GM21367 (cell line): Measurements from ENCODE around the gene DNAAF3.
"Not testable (repeated sequence)": the region's sequence is repeated elsewhere in the genome, so short reads cannot be mapped to it uniquely, and the experiment has no call there.

ENCODE experiments used
- ATAC-seq: cut with Tn5 transposase; IDR thresholded peaks from one replicate; pipeline ENCODE4 v1.9.1; 2021; ENCODE audit not compliant: unreplicated experiment

The DNAAF3 gene

DNA sequence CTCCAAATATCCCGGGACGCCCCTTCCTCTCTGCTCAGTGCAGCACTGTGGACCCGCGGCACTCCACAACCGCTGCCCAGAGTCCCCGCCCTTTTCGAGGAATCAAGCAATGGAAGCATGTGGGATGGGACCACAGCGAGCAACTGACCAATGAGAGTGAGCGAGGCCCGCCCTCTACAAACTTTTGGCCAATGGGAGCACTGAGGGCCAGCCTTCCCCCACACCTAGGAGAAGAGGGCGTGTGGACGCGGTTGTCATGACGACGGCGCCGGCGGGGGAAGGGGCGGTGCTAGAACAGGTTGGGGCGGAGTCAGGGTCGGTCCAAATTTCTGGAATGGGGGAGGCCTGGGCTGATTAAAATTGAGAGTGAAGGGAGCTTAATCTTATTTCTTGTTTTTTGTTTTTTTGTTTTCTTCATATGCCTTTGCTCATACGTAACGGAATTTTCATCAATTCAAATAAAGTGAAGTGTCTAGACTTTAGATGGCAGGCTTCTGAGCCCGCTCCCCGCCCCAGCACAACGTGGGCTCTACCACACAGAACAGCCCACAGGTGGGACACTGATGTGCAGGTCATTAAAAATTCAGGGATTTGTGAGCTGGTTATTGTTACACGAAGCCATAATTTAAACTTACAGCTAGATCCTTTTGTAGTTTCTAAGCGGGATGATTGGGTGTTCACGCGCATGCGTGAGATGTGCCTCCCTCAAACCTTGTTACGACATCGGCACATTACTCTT, at the start of gene DNAAF3:
TSS of gene DNAAF3 (minus strand) at position 84 of the 739 bp plus-strand sequence. CDS start 200 bp downstream, outside the sequence.
- peak; percentile 65 for ATAC-seq

DNA sequence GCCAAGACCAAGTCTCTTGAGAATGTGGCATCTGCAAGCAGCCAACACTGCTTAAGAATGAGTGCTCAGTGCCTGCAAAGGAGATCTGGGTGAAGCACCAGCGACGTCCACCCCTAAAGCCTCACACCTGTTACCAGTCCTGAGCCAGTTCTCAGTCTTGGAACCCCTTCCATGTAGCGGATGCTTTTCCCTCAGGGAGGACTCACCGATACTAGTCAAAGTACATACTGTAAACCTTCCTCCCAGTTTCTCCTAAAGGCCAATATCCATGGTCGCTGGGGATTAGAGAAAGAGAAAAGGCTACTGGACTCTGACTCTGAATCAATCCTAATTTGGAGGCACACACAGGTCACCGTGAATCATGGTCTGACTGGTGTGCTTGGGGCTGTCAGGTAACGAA, 47.1 kb upstream of the DNAAF3 start:
- ATAC-seq, result no peak

DNA sequence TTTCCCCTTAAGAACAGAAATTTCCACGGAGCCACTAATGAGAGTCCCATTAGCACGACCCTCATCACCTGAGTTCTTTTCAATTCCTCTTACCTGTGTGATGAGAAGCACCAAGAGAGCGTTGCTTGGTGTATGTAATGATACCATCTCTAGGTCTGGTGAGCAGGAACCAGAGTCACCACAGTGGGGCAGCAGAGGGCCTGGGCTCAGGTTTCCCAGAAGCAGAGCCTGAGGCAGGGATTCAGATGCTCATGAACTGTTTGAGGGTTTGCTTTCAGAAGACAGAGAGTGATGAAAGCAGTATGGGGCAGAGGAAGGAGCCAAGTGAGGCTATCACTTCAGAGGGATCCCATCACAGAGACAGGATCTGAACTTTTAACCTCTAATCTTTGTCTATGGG, 46.0 kb upstream of the DNAAF3 start:
- no peak for ATAC-seq

DNA sequence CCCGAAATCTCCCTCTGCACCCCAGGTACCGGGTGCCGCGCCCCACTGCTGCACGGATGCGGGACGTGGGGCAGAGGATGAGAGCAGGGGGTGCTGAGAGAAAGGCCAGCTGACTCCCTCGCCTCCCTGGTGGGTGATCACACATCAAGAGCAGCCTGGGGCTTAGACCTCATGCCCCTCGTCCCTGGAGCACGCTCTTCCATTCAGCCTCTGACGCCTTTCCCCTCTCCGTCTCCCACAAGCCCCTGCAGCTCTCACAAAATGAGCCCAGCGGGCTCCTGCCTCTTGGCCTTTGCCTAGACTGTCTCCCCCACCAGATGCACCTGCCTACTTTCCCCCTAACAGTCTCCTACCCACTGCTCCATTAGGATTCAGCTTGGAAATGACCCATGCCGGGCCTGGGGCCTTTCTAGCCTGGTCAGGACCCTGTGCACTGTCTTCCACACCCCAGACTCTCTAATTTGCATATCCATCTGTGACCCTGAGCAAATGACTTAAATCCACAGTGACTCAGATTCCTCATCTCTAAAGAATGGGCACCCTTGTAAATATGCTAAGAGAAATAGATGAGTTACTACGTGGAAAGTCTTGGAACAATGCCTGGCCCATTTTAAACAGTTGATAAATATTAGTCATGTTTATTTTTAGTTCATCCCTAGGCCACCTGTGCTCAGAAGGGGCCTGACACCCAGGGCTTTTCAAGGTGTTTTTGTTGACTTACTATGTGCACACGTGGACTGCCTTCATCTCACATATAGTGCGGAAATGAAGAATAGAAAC, 43.5 kb upstream of the DNAAF3 start:
- no peak for ATAC-seq

DNA sequence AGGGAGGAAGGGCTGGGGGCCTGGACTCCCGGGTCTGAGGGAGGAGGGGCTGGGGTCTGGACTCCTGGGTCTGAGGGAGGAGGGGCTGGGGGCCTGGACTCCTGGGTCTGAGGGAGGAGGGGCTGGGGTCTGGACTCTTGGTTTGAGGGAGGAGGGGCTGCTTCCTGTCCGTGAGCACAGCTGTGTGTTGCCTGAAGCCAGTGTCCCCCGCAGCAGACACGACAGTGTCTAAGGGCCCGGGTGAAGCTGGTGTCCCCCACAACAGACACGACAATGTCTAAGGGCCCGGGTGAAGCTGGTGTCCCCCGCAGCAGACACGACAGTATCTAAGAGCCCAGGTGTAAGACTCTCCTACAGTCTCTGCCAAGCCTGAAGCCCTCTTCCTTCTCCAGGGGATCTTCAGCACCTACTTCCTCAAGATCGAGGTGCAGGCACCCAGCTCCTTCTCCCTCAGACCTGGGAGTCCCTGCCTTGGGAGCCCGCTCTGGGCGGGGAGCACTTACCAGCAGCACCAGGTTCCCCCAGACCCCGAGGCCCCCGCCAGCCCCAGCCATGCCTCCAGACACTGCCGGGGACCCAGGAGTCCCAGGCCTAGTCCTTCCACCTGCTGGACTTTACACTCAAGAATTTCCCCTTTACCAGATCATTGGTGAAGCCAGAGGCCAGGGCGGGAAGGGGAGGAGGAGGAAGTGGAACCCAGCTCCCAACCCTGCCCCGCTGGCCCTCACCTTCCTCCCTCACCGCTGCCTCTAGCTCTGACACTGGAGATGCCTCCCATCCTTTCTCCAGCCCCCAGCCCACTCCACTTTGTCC, 42.7 kb upstream of the DNAAF3 start, which contains the start of gene PTPRH:
TSS of gene PTPRH (minus strand) at position 622 of the 813 bp plus-strand sequence. CDS start at position 554, 68 bp downstream.
- no peak for ATAC-seq

DNA sequence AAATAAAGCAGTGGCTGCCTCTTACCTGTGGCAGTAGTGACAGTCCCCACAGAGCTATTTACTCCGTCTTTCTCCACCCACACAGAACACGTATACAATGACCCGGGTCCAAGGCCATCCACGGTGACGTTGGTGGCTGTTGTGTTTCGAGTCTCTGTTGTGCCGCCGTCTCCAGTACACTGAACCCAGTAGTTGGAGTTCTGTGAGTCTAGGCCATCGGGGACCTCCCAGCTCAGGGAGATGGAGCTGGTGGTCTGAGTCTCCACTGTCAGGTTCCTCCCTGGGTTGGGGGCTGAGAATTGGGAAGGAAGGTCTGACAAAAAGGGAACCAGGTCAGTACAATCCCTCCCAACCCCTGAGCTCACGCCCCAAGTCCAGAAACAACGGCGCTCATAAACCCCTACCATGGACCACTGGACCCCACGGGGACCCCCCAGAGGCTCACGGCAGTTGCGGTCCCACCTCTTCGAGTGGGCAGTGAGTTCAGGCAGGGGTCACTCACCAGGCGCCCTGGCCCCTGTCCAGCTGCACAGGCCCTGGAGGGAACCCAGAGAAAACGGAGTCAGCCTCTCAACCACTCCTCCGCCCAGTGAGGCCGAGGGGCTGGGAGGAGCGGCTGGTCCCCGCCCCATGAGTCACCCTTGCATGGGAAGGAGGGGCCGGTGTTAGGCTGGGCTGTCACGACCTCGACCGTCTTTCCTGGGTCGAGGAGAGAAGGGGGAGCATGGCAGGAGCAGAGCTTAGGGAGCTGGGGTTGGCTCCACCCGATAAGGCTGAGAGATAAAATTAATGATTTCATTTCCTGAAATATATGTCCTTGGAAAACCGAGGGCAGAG, 40.5 kb upstream of the DNAAF3 start:
- no peak for ATAC-seq

DNA sequence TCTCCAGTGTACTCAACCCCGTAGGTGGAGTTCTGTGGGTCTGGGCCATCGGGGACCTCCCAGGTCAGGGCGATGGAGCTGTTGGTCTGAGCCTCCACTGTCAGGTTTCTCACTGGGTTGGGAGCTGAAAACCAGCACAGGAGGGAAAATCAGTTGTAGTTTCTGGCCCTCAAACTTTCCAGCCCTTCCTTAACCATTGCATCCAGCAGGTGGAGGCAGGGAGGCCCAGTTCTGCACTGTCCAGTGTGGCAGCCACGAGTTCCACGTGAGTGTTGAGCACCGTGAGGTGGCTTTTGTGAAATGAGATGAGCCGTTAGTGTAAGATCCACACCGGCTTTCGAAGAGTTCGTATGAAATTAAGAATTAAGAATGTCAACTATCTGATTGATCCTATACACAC, 35.8 kb upstream of the DNAAF3 start:
- ATAC-seq, result not testable (repeated sequence)

DNA sequence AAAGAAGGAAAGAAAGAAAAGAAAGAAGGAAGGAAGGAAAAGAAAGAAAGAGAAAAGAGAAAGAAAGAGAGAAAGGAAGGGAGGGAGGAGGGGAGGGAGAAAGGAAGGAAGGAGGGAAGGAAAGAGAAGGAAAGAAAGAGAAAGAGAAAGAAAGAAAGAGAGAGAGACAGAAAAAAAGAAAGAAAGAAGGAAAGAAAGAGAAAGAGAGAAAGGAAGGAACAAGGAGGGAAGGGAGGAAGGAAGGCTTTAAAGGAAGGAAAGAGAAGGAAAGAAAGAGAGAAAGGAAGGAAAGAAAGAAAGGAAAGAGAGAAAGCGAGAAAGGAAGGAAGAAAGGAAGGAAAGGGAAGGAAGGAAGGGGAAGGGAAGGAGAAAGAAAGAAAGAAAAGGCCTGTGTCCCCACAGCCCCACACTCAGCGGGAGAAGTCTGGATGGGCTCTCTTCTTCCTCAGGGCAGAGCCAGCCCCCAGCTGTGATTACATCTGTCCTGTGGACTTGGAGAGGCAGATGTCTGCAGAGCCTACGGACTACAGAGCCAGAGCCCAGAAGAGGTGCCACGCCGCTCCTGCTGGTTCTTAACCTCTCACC, 33.3 kb upstream of the DNAAF3 start:
- no peak for ATAC-seq

DNA sequence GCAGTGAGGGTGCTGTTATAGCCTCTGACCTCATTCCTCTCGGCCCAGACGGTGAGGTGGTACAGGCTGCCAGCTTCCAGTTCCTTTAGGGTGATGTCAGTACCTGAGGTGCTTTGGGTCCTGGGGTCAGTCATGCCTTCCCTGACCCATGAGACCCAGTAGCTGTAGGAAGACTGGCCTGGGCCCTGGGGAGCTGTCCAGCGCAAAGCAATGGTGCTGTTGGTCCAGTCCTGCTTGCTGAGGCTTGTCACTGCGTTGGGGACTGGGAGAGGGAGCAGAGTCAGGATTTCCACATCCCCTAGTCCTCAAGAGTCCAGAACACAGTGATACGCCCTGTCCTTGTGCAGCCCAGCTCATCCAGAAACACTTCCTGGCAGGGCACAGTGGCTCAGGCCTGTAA, 32.2 kb upstream of the DNAAF3 start:
- ATAC-seq, result no peak

DNA sequence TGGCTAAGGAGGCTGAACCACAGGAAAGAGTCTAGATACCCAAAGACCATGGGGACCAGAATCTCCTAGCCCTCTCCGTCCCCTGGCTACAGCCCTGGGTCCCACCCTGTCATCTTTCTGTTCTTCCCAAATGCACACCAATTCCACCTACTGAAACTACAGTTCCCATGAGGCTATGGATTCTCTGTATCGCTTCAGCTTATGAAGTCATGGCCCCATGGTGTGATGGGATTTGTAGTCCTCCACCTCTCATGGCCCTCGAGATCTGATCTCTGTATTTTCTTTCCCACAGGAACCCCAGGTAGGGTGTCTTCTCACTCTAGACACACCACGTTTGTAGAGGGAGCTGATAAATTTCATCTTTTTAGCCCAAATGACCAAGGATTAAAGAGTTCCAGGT, 31.1 kb upstream of the DNAAF3 start:
- no peak for ATAC-seq

DNA sequence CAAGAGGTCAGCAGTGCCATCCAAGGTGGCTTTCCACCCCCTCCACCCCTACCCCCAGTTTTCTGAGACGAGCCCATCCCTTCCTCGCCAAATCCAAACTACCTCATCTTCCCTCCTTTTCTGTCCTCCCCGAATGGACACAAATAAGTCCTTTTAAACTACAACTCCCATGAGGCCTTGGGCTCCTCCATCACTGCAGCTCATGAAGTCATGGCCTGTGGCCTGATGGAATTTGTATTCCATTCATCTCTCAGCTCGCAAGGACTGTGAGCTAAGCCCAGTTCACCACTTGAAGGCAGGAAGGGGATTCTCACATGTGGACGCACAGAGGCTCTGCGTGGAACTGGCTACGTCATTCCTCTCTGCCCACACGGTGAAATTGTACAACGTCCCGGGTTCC, 30.4 kb upstream of the DNAAF3 start:
- ATAC-seq, result no peak

DNA sequence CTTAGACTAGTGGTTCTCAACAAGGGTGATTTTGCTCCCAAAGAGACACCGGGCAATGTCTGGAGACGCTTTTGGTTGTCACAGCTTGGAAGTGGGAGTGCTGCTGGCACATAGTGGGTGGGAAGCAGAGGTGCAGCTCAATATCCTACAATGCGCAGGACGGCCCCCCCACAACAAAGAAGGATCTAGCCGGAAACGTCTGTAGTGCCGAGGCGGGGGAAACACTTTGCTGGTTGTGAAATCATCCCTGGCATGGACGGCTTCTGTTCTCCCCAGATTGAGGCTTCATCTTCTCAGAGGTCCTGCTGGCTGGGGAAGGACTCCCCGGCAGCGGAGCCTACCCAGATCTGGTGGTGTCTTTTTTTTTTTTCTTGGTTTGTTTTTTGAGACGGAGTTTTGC, 27.1 kb upstream of the DNAAF3 start:
- ATAC-seq, result no peak

DNA sequence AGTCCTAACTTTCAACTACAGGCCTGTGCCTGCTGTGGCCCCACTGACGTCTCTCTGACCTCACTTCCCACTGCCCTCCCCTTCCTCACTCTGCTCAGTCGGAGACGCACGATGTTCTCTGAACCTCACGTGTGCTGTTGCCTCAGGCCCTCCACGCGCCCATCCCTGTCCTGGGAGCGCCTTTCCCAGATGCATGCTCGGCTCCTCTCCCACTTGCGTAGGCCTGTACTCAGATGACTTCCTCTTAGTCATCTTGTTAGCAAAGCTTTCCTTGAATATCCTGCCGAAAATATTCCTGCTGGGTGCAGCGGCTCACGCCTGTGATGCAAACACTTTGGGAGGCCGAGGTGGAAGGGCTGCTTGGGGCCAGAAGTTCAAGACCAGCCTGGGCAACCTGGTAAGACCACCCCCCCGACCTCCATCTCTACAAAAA, 23.0 kb upstream of the DNAAF3 start:
- no peak for ATAC-seq

DNA sequence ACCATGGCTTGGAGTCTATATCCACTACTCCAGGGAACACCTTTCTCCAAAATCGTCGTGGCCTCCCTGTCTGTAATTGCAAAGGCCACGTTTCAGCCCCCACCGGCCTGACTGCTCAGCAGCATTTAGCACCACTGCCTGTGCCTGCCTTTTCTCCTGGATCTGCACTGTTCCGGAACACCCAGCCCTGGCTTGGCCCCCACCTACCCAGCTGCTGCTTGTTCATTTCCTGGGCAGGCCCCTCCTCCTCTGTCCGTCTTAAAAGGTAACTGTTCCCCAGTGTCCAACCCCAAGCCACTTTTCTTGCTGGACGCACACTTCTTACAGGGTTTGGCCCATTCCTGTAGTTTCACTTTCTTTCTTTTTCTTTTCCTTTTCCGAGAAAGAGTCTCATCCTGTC, 22.2 kb upstream of the DNAAF3 start:
- no peak for ATAC-seq

DNA sequence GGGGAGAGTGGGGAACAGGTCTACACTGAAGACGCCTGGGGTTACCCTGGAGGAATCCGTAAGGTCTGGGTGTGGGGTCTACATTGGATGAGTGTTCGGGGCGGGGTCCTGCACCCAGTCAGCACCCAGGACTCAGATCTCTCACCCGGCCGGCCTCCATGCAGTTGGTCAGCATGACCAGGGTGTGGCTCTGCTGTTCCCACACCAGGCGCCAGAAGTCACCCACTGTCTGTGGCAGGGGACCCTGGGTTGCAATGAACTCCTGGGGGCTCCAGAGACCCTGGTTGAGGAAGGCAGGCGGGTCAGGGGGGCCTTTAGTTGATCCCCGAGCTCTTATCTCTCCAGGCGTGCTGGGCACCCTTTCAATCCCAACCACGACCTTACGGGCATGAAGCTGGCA, 19.7 kb upstream of the DNAAF3 start:
- no peak for ATAC-seq

DNA sequence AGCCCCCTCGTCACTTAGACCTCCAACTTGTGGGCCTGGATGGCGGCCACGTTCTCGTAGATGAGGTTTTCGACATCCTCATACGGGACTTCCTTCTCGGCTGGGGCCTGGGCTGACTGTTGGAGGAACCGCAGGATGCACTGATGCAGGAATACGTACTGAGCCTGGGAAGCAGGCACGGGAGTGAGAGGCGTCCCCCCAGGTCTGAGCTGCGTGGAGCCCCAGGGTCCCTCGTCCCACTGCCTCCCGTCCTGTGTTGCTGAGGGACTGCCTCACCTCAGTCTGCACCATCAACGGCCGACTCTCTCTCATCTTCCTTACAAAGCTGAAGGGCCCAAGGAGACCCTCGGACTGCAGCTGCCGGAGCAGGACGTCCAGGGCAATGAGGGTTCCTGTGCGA, 15.3 kb upstream of the DNAAF3 start:
- no peak for ATAC-seq

DNA sequence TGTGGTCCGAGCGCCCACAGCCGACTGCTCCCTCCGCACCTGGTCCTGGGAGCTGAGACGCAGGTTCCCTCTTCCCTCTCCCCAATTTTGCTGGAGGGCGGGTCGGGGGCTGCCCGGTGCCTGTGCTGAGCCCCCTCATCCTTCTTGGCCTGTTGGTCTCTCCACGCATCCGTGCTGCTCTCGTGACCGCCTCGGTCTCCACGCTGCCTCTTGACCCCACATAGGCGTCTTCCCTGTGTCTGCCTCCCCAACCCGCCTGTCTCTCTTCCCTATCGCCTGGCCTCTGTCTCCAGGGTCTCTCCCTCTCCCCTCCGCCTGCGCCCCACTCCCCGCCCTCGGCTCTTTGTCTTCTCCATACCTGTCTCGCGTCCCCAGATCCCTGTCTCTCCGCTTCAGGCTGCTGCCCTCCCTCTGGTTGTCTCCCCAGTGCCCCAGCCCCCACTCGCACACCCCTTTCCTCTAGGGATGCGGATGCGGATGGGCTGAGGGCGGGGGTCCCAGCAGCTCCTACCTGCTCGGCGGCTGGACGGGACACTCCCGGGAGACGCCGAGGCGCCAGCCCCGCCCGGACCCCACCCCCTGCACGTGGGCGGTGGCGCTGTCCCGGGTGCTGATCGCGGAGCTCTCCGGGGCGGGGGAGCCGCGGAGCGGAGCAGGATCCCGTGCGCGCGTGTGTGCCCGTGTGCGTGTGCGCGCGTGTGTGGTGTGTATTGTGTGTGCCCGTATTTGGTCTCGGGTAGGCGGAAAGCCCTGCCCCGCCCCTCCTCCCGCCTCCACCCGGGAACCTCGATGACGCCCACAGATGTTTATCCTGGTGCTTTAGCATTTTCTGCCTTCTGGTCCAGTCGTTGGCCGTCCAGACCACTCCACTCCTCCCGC, 13.4 kb upstream of the DNAAF3 start, which contains the start of gene SYT5:
TSS of gene SYT5 (minus strand) at position 684 of the 879 bp plus-strand sequence. CDS start 1,248 bp downstream, outside the sequence.
- ATAC-seq, result no peak

DNA sequence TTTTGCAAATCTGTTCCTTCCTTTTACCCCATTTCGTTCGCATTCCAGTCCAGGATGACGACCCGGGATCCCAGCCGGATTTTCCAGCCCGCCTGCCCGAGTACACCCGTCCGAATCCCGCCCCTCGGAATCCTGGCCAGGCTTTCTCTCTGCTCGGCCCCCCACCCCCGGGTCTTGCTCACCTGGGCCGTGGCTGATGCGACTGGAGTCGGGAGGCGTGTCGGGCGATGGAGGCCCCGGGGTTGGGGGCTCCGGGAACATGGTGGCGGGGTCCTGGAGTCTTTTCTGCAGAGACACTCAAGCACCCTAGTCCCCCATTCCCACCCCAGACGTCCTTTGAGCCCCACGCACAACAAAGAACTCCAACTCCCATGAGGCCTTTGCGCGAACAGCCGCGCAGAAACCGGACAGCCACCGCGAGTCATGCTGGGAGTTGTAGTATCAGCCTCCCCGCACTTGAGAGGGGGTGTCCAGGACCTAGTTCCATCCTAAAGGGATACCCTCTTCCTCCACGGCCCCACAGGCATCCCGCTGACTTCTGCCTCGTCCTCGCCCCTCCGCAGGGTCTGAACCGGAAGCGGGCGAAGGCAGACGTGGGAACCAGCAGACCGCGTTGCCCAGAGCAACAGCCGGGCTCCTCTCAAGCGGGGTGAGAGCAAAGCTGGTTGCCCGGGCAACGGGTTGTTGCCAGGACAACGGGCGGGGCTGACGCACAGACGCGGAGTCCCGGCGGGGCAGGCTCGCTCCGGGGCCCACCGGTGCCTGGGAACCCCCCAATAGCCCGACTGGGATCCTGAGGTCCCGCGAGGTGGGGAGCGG, 12.6 kb upstream of the DNAAF3 start:
- ATAC-seq, result peak; percentile 58
